BJ (cell line): ENCODE results near the gene STARD6. TPM values are rescaled to one million over a fixed set of nuclear protein-coding genes. Genes with fewer than 3 reads are reported as not detected.
A peak's percentile ranks its signal among the peaks of the same experiment; 100 is the strongest.

Source experiments
- CTCF ChIA-PET: fragments of 350-600 bp; formaldehyde crosslinking; extraction: SDS; loops from one replicate; lab custom pipeline; 2021; ENCODE audit warnings: antibody characterized with exemption, inconsistent platforms; lab: Yijun Ruan, JAX
- POLR2A ChIA-PET: fragments of 300-600 bp; sonication (Branson Sonifier 250); formaldehyde crosslinking; extraction: SDS; loops from one replicate; lab custom pipeline; 2021; ENCODE audit warnings: antibody characterized with exemption; lab: Charles Lee
- DNase-seq: peaks from one replicate; pipeline ENCODE4 v3.0.0-alpha.2; 2011; ENCODE audit warnings: low read depth
- H3K27me3 ChIP-seq: 2 replicates; pipeline ENCODE4 v1.6.0; 2011; ENCODE audit warnings: low read length; ENCODE audit not compliant: control insufficient read depth, insufficient read depth
- H3K36me3 ChIP-seq: 2 replicates; pipeline ENCODE4 v1.5.1; 2011; ENCODE audit warnings: low read length; ENCODE audit not compliant: control insufficient read depth, insufficient read depth
- H3K4me3 ChIP-seq: 2 replicates; pipeline ENCODE4 v1.5.1; 2011; ENCODE audit warnings: low read depth, mild to moderate bottlenecking, control low read depth, low read length
- CTCF ChIP-seq: IDR thresholded peaks from 2 replicates; pipeline ENCODE4 v1.5.1; 2011; ENCODE audit warnings: low read depth, mild to moderate bottlenecking, control low read depth, inconsistent platforms, low read length, moderate library complexity; ENCODE audit not compliant: insufficient read depth
- polyA plus RNA-seq: library from polyadenylated mRNA; depleted of rRNA; stranded (reverse); fragments of >200 nt; gene quantifications from 2 replicates; pipeline ENCODE4 v1.2.3, GENCODE V29; 2011

Gene STARD6
- polyA plus RNA-seq, 1 experiment: not detected

DNA sequence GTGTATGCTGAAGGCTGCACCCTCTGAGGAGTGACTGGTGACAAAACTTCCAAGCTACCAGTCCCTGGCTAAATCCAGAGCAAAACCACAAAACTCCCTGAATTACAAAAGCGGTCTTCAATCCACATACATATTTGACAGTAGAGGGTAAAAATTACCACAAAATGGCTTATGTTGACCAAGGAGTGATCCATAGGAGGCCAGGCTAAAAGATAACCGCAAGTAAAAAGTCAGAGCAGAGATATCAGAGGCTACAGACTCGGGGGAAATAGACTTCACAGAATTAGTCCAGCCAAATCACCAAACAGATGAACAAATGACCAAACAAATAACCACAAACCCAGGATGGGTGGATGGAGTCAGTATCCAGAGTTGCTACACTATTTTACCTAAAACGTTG is 19.4 kb downstream of the STARD6 start:
- ChIA-PET POLR2A (no interaction called here), CTCF (no interaction called here)
- H3K4me3 ChIP-seq: no peak overlapping the region
- H3K27me3 ChIP-seq: no peaks in the 10 kb centered on the region
- TF ChIP-seq CTCF: no peak
- H3K36me3 ChIP-seq: no peaks in the 10 kb centered on the region
- no peak for DNase-seq

DNA sequence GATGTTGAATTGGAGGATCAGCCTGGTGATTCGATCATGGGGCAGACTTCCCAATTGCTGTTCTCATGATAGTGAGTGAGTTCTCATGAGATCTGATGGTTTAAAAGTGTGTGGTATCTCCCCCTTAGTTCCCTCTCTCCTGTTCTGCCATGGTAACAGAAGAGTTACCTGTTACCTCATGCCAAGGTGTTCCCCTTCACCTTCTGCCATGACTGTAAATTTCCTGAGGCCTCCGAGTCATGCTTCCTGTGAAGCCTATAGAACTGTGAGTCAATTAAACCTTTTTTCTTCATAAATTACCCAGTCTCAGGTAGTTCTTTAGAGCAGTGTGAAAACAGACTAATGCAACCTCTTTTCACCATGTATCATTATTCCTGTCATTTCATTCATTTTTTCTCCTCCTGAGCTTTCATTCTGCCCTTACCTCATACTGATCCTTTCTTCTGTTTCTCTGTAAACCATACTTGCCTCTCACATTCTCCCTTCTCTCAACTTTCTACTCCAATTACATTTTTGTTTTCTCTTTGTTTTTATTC is 22.0 kb downstream of the STARD6 start:
- Histone ChIP-seq H3K4me3 (no peak overlapping the region), H3K27me3 (no peaks in the 10 kb centered on the region), H3K36me3 (no peaks in the 10 kb centered on the region)
- TF ChIP-seq CTCF: no peak
- ChIA-PET CTCF (no interaction called here), POLR2A (no interaction called here)
- DNase-seq: no peak

GRCh38 chr18:54330768-54331548 is 26.7 kb downstream of the STARD6 start:
- 0 out of 2 replicates have a peak, but pooled peaks have one; percentile 5 for TF ChIP-seq CTCF
- CTCF ChIA-PET: interaction anchor here (0.6 to 1.5 kb wide), 3 partner anchors 9 to 28 kb away, joined by 3 to 4 read pairs (median 3); partner anchors contain the start of genes C18orf54 and STARD6
- POLR2A ChIA-PET: no interaction called here
- Histone ChIP-seq H3K36me3 (no peaks in the 10 kb centered on the region), H3K27me3 (no peaks in the 10 kb centered on the region), H3K4me3 (no peak overlapping the region)
- DNase-seq: no peak

GRCh38 chr18:54329787-54330186 is 27.9 kb downstream of the STARD6 start:
- Histone ChIP-seq H3K36me3 (no peaks in the 10 kb centered on the region), H3K27me3 (no peaks in the 10 kb centered on the region), H3K4me3 (no peak overlapping the region)
- ChIA-PET POLR2A (no interaction called here), CTCF (no interaction called here)
- DNase-seq: no peak
- no peak for TF ChIP-seq CTCF

- no peak for DNase-seq
- no peak for TF ChIP-seq CTCF
- ChIA-PET CTCF (no interaction called here), POLR2A (no interaction called here)
- Histone ChIP-seq H3K27me3 (no peaks in the 10 kb centered on the region), H3K4me3 (no peak overlapping the region), H3K36me3 (no peaks in the 10 kb centered on the region)
Measured at GRCh38 chr18:54327818-54328217, 29.8 kb downstream of the STARD6 start.
